Measurements from ENCODE around the gene ATP6V0E2.
A peak's percentile ranks its signal among the peaks of the same experiment; 100 is the strongest.
"Not testable (repeated sequence)": the region's sequence is repeated elsewhere in the genome, so short reads cannot be mapped to it uniquely, and the experiment has no call there.

ATP6V0E2 gene

GRCh38 chr7:149879766-149880637 lies 6.2 kb downstream of the ATP6V0E2 start:
- no peak for DNase-seq (ENCODE audit: low spot score)

- DNase-seq (ENCODE audit: low spot score), result no peak
Observed at GRCh38 chr7:149880638-149881311, 7.0 kb downstream of the ATP6V0E2 start.

- no peak for DNase-seq (ENCODE audit: low spot score)
Observed at GRCh38 chr7:149881328-149882247, 7.8 kb downstream of the ATP6V0E2 start.

GRCh38 chr7:149882248-149883047 lies 8.7 kb downstream of the ATP6V0E2 start:
- no peak for DNase-seq (ENCODE audit: low spot score)

GRCh38 chr7:149883048-149883438 lies 9.3 kb downstream of the ATP6V0E2 start:
- no peak for DNase-seq (ENCODE audit: low spot score)

- peak; percentile 63 for DNase-seq (ENCODE audit: low spot score)
Observed at GRCh38 chr7:149883452-149883861, 9.7 kb downstream of the ATP6V0E2 start.

DNA sequence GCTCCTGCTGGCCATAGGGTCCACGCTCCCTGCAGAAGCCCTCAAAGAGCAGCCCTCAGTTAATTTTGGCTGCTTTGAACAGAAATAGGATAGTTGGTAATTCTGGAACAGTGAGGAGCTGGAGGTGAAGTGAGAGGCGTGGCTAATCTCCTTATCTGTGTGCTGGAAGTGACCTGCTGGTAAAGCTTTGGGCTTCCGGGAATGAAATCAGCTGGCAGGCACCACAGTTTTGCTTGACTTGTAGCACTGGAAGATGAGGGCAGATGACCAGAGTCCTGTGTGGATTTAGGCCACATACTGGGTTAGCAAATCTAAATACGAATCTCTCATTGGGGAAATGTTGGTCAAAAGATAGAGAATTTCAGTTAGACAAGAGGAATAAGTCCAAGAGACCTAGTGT lies 10.2 kb downstream of the ATP6V0E2 start:
- DNase-seq (ENCODE audit: low spot score), result no peak

- DNase-seq (ENCODE audit: low spot score), result no peak
Observed at GRCh38 chr7:149884541-149884940, 10.8 kb downstream of the ATP6V0E2 start.

DNA sequence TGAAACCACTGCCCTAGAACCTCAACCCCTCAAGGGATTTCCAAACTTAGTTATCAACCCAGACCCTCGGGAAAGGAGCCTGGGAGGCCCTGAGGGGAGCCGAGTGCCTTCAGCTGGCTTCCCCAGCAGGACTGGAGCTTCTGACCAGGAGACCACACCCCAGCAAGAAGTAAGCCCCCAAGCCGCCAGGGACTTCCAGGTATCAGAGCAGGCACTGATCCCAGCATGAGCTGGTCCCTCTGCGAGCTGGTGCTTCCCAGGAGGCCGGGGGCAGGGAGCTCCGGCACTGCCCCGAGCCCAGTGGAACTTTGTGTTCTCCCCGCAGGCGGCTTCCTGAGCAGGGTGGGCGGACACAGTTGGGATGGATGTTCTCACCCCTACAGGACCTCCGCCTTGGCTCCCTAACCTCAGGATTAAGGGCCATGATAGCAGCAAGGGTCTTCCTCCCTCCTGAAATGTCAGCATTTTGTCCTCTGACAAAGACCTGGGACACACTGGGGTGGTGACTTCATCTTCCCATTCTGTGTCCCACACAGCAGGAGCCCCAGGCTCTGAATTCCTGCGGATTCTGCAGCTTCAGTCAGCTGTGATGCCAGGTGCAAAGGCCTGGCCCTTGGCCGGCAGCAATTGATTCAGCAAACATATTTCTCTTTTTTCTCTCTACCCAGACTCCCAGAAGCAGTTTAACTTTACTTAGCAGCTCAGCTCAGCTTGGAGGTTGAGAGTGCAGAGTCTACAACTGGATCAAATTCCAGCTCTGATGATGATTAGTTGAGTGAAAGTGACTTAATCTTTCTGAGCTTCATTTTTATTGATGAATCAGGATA lies 11.6 kb downstream of the ATP6V0E2 start:
- DNase-seq (ENCODE audit: low spot score), result no peak

GRCh38 chr7:149886018-149886415 lies 12.2 kb downstream of the ATP6V0E2 start:
- no peak for DNase-seq (ENCODE audit: low spot score)

DNA sequence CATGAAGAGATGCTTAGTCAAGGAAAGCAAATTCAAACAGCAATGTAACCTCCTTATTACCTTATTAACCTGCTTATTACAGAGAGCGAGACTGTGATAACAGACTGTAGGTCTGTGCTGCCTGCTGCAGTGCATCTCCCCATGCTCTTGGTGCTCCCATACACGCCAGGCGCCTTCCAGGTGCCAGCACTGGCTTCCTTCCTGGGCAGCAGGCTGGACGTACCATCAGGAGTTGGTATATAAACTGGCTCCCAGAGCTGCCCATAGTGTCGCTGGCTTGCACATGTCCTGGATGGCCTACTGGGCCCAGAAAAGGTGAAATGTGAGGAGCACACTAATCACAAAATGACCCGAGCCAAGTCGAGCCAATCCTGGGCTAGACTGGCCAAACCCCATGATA lies 13.5 kb downstream of the ATP6V0E2 start:
- DNase-seq (ENCODE audit: low spot score), result no peak

DNA sequence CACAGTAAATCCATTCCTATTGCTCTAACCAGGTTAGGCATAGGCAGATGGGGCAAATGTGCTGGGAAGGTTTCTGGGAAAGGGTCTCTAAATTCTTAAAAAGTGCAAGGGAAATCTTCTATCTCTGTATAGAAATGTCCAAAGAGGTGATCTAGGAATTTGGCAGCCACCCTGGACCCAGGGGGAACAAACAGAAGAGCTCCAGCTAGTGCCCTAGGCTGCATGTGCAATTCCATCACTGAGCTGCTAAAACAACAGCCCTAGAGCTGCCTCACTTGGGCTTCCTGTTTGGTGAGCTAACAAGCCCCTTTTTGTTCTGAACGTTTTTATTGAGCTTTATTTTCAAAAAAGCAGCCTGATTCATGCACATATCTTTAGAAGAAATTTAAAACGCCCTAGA lies 16.9 kb downstream of the ATP6V0E2 start:
- DNase-seq (ENCODE audit: low spot score), result not testable (repeated sequence)

- not testable (repeated sequence) for DNase-seq (ENCODE audit: low spot score)
Observed at GRCh38 chr7:149894957-149895356, 21.2 kb downstream of the ATP6V0E2 start.

GRCh38 chr7:149907776-149908376 lies 34.1 kb downstream of the ATP6V0E2 start:
- not testable (repeated sequence) for DNase-seq (ENCODE audit: low spot score)

DNA sequence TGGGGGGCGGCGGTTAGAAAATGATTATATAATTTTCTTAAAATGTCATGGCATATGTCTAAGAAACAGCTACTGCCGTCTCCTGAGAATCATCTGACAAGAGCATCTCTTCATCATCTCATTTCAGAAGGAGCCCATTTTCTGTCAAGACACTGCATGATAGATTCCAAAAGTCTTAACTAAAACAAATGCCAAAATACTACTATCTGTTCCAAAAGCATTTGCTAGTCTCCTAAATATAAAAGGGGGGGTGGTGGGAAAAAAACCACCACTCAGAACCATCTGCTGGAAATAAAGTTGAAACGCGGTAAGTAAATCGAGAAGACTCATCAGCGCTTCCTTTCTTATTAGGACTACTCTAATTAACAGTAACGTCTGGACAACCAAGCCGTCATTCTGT lies 36.5 kb downstream of the ATP6V0E2 start:
- DNase-seq (ENCODE audit: low spot score), result not testable (repeated sequence)

- not testable (repeated sequence) for DNase-seq (ENCODE audit: low spot score)
Observed at GRCh38 chr7:149912126-149912525, 38.4 kb downstream of the ATP6V0E2 start.

DNA sequence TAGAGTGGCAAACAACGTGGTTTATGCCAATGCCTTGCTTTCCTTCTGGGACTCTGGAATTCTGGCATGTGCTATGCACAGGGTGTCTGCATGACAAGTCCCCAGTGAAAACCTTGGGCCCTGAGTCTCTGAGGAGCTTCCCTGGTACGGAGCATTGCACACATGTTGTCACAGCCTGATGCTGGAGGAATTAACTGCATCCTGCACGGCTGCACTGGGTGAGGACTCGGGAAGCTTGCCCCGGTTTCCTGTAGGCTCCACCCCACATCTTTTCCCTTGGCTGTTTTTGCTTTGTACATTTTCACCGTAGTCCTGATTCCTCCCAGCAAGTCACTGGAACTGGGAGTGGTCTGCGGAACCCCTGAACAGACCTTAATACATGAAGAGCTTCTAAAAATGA lies 52.6 kb downstream of the ATP6V0E2 start:
- not testable (repeated sequence) for DNase-seq (ENCODE audit: low spot score)

Measured in kidney capillary endothelial cell (primary cell).